GM18861 (cell line): ENCODE data around the gene EPRS1.
A peak's percentile ranks its signal among the peaks of the same experiment; 100 is the strongest.

Experiments used
- ATAC-seq: cut with Tn5 transposase; IDR thresholded peaks from one replicate; pipeline ENCODE4 v1.9.1; 2021; ENCODE audit not compliant: unreplicated experiment

Gene EPRS1

DNA sequence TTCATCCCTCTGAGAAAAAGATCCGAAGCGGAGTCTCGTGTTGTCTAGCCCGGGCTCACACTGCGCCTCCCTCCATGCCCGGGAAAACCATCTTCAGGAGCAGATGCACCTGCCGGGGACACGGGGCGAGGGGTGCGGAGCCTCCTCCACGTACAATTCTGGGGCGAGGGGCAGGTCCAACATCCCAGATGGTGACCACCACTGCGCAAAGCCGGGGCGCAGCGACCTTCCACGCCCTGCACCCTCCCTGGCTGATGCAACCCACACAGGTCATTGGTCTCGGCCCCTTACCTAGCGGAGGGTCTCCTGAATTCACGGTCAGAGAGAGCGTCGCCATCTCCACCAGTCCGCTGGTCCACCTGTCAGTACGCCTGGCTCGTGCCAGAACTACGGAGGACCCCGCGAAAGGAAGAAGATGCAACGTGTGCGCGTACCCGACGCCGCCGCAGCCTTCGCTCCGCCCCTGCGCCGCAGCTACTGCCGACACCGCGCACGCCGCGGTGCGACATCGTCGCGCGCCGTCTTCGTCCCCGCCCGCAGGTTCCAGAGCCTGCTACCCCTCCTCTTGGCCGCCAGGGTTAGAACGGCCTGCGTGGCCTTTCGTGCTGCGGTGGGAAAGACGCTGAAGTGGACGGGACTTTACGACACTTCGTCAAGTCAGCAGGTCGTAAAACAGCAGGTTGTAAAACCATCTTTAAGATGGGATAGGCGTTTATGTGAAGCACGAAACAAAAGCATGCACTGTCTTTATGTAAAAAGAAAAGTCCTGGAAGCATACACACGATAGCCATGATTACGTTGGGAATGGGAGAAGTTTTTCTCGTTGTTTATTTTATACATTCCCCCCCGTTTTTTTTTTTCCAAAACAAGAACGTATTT lies at the start of gene EPRS1:
Gene EPRS1 (minus strand): TSS at position 454 of the 879 bp plus-strand sequence. CDS start 117 bp downstream, at position 337.
- ATAC-seq: peak; percentile 99

DNA sequence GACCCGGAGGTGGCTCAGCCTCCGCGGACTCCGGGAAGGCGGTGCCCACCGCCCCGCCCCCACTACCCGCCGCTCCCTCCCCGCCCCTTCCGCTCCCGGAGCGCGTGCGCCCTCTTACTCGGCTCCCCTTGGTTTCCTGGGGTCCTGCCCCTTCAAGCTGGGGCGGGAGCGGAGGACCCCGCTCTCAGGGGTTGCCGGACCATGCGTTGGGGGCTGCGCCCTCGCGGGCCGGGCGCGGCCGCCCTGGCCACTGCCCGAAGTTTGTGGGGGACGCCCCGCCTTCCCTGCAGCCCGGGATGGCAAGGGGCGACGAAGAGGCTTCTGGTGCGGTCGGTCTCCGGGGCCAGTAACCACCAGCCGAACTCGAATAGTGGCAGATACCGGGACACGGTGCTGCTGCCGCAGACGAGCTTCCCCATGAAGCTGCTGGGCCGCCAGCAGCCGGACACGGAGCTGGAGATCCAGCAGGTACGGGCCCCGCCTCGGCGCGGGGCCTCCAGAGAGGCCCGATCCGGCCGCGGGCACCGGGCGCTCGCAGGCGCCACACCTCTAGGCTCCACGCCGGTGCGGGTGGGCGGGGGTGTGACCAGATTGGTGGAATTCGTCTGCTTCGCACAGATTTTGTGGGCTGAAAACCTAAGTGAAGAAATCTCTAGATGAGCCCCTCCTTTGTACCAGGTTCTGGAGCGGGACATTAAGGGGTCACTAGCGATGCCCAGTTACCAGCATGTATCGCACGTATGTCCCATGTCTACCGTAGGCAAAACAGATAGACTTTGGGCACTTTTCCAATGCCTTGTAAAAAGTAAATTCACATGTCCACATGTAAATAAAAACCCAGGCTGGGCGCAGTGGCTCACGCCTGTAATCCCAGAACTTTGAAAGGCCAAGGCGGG lies 48.0 kb upstream of the EPRS1 start, which contains the start of gene IARS2:
Gene IARS2 (plus strand): TSS at position 117 of the 896 bp plus-strand sequence. CDS start 85 bp downstream, at position 202.
- peak; percentile 35 for ATAC-seq

DNA sequence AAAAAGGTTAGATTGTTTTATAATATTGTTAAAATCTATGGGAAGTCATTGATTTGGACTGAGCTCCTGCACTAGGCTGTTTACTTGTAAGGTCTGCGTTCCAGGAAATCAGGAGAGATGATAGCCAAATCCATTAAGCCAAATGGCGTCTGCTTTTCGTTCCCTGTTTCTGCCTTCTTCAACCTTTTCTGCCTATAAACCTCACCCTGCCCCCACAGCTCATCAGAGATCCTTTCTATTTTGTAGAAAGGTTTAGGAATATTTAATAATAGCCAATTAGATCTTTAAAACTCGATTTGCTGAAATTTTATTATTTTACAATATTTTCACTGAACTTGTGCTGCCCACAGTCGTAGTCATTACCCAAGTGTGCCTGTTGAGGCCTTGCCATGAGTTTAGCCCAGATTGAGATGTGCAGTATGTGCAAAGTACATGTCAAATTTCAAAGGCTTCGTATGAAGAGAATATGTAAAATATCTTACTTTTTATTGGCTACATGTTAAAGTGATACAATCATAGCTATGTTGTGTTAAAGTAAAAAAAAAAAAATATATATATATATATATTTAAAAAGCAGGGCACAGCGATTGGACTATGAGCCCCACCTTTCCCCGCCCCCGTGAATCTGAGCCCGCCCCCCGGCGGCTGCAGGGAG lies 47.2 kb upstream of the EPRS1 start:
- ATAC-seq: peak; percentile 13

DNA sequence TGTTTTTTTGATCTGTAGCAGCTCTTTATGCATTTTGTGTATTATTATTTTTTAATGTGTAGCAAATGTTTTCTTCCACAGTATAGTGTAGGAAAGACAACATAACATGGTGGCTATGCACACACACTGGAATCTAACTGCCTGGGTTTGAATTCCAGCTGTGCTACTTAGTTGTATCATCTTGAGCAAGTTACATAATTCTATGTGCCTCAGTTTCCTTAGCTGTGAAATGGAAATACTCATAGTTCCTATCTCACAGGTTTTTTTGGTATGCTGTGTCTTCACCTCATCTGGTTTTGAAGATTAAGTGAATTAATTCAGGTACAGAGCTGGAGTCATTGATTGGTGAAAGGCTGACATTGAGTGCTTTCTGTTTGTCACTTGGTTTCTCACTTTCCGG lies 46.4 kb upstream of the EPRS1 start:
- ATAC-seq: no peak

DNA sequence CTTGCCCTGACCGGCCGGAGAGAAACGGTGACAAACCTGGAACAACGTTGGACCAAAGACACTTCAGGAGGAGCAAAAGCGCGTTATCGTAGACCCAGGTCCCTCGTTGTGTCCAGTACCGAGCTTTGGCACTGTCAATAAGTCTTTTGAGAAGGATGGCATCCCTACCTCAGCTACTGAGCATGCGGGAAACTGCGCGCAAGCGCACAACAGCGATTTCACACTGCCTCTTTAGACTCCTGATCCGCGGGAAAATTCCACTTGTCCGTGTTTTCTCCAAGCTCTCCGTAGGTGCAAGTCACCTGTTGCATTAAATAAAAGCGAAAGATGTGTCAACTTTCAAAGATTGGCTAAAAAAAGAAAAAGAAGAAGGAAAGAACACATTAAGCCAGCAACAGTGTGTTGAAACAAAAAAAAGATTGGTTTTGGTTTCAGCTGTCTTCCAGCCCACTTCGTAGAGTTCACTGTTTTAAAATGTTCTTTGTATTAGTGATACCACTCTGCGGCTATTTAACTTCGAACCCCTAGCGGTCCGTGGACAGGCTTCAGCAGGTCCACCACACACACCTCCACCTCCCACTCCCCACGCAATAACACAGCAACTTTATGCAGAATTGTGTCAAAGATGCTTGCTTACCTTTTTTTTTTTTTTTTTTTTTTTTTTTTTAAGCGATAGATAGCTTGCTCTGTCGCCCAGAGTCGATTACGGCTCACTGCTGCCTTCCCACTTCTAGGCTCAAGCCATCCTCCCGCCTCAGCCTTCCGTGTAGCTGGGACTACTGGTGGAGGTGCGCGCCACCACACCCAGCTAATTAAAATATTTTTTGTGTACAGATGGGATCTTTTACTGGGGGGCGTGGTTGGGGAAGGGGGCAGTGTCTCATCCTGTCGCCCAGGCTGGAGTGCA lies 43.6 kb upstream of the EPRS1 start, which contains the start of gene BPNT1:
Gene BPNT1 (minus strand): TSS at position 139 of the 907 bp plus-strand sequence. CDS start 9,942 bp downstream, outside the sequence.
- peak; percentile 53 for ATAC-seq

DNA sequence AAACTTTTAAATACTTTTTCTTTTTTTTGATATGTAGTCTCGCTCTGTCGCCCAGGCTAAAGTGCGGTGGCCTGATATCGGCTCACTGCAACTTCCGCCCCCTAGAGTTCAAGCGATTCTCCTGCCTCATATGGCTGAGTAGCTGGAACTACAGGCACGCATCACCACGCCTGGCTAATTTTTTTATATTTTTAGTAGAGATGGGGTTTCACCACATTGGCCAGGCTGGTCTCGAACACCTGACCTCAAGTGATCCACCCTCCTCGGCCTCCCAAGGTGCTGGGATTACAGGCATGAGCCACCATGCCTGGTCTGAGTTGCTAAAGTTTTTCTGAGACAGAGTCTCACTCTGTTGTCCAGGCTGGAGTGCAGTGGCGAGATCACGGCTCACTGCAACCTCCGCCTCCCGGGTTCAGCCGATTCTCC lies 40.0 kb upstream of the EPRS1 start:
- ATAC-seq: peak; percentile 40

DNA sequence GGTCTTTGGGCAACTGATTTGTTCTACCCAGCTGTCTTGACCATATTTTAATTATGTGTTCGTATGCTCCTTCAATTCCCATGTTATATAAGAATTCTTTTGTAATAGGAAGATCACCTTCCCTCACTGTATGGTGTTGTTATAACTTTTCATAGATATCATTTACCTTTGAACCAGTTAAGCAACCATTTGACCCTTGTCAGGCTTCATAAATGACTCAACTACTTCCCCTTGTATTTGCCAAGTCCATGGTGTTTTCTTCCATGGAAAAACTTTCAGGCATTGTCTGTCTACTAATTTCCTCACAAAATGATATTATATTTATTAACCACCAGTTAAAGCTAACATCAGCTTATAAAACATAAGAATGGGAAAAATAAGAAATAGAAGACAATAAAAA lies 38.2 kb upstream of the EPRS1 start:
- ATAC-seq: no peak

DNA sequence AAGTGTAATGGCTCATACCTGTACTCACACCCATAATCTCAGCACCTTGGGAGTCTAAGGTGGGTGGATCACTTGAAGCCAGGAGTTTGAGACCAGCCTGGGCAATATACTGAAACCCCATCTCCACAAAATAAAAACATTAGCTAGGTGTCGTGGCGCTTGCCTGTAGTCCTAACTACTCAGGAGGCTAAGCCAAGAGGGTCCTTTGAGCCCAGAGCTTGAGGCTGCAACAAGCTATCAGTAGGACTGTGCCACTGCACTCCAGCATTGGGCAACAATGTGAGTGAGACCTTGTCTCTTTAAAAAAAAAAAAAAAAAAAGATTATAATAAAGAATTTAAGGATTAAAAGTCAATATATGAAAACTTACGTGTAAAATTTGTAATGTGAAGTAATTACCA lies 31.6 kb upstream of the EPRS1 start:
- no peak for ATAC-seq

DNA sequence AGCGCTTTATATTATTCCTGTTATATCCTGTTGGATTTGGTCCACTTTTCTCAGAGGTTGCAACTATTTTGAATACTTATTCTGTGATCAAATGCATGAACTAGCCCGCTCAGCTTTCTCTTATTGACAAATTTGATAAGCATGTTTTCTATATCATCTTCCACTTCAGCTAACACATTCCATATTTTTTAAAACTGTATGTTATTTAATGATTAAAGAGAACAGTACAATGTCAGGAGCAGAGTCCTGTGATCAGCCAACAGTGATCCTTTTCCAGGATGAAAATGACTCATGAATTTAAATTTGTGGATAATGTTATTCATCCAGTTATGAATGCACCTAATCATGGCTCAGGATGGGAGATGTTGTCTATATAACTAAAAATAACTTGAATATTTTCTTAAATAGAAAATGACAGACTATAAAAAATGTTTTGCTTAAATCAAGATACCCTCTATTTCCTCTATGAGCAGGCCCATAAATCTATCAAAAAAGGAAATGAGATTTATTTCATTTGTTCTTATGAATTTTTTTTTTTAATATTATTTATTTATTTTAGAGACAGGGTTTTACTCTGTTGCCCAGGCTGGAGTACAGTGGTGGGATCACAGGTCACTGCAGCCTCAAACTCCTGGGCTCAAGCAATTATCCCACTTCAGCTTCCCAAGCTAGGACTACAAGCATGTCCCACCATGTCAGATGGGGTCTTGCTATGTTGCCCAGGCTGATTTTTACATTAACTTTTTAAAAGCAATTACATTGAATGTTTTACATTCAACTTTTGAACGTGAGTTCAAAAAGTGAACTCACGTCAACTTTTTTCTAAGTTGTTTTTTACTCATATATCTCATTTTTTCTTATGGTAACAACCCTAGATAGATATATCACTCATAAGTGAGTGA lies 30.8 kb upstream of the EPRS1 start:
- ATAC-seq: no peak

DNA sequence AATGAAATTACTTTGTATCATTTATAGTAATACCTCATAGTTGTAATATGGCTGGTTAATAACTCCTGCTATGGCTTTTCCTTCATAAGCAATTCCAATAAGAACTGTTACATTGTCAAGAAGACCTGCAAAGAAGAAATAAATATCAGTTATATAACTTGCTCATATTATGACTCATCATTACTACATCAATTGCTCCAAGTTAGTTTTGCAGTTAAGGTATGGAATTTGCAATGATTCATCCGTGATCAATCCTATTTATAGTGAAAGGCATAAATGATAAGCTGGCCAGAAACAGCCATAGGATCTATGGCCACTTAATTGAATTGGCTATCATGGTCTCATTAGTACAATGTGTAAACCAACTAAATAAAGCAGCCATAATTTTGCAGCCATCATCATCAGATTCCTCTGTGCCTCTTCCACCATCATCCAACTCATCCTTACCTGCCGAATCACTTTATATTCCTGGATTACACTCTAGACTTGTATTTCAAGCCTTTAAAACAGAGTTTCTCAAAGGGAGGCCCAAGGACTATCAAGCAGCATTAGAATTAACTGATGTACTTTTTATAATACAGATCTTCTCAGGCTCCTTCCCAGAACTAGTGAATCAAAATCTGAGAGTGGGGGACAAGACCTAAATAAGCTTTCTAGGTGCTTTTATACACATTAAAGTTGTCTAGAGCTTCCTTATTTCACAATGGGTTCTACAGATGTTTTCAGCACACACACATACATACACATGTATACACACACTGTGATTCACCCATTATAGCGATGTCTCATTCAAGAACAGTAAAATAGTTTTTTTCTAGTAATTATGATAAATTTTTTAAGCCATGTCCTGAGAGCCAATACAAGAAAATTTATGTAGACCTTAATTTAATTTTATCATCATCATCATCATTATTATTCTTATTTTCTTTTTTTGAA lies 21.2 kb upstream of the EPRS1 start:
- ATAC-seq: no peak

DNA sequence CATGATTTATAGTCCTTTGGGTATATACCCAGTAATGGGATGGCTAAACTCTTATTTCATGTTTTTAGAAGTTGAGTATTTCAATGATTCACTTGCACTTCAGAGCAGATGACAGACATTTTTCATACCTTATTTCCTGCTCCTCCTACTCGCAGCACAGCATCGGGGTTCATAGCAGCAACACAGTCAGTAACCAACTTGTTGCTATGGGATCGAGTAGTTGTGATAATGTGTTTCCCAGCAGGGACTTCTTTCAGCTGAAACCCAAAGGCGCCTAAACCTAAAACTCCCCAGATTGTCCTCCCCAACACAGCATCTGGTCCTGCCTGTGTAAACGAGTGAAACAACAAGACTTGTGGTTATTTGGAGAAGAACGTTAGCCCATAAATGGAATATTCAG lies 16.3 kb upstream of the EPRS1 start:
- no peak for ATAC-seq

DNA sequence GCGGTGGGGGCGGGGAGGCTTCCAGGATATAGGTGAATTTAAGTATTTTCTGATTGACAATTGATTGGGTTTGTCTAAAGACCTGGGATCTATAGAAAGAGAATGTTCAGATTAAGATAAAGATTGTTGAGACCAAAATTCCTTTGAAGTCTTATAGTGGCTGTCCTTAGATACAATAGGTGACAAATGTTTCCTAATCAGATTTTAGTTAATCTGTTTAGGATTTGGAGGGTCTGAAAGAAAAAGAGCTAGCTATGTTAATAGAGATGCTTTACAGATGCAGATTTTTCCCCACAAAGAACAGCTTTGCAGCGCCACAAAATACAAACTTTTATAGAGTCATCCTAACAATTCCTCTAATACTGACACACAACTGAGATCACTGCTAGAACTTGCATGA lies 14.6 kb upstream of the EPRS1 start:
- no peak for ATAC-seq

DNA sequence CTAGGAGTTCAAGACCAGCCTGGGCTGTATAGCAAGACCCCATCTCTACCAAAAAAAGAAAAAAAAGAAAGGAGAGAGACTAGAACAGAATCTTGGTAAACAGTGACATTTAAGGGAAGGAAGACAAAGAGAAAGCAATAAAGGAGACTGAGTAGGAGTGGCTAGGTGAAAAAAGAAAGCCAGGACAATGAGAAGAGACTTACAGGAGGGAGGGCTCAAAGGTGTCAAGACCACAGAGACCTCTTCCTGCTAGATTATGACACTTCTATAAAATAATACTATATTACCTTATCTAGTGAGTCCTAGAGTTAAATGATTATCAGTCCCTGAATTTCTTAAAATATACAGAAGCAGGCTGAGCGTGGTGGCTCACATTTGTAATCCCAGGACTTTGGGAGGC lies 10.1 kb upstream of the EPRS1 start:
- no peak for ATAC-seq

DNA sequence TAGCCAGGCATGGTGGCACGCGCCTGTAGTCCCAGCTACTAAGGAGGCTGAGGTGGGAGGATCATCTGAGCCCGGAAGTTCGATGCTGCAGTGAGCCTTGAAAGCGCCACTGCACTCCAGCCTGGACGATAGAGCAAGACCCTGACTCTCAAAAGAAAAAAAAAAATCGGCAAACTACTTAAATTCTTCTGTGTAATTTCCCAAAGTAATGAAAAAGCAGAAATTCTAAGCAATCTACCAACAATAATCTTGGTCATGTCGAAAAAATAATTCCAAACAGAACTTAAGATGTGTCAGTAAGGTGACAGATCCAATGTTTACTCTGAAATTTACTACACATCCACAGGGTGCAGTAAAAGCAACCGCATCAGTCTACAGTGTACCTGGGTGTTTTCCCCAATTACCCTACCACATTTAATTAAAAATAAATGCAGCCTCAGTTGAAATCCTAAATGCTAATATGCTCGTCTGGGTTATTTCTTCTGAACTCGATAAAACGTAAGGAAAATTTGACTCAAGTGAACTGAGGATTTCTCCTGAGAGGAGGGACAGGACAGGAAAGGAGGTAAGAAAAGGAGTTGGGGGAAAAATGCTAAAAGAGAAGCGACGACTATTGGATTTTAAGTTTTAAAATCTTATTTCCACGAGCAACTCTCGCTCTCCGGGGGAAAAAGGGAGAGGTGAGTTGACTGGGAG lies 801 bp downstream of the EPRS1 start:
- no peak for ATAC-seq

DNA sequence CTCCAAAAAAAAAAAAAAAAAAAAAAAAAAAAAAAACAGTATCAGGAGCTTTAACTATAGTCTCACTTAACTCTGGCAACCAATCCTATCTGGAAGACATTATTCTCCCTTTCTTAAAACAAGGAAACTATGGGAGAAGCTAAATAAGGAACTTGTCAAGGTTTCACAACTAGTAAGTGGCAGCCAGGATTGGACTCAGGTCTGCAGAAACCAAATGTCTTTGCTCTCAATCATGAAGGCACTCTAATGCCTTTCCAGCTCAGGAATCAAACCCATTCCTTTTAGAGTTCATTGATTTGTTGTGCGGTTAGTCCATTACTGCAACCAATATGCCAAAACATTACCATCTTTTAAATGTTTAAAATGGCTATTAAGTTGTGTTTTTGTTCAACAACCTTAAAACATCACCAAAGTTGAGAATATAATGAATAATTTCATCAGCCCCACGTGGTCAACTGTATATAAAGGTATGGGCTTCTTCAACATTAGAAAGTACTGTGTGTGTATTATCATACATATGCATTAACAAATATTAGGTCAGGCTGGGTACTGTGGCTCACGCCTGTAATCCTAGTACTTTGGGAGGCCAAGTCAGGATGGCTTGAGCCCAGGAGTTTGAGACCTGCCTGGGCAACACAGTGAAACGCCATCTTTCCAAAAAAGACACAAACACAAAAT lies 1.5 kb downstream of the EPRS1 start:
- ATAC-seq: no peak

DNA sequence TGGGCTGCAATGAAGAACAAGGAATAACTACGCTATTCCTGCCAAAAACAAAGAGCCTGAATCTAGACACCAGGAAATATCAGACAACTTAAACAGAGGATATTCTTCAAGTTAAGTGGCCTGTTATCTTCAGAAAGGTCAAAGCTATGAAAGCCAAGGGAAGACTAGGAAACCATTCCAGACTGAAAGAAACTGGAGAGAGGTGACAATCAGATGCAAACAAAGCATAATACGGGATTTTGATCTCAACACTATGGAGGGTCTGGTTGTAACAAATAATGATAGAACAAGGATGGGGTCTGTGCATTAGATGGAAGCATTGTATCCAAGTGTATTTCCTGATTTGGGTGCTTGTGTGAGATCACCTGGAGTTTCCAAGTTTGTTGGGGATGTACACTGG lies 2.7 kb downstream of the EPRS1 start:
- ATAC-seq: no peak
